Measurements from ENCODE around the gene CHD3. TPM values are rescaled to one million over a fixed set of nuclear protein-coding genes. Genes with fewer than 3 reads are reported as not detected.

The CHD3 gene
- total and polyA plus RNA-seq, 2 of the 13 experiments (the other 11 are each of a cell fraction or from before 2014, with no cell fraction given) = 2.7 to 3.7 TPM

- no peak overlapping the region for H2AFZ ChIP-seq (ENCODE audit: low read length)
- POLR2A ChIA-PET = interaction anchor here (3.1 kb wide), 2 partner anchors 12 to 20 kb away, joined by 95 to 104 read pairs; partner anchors contain the start of gene KDM6B
- ATAC-seq = no peak
- no peaks in the 10 kb centered on the region; a peak in 1 of 5 replicates for H3K27me3 ChIP-seq (ENCODE audit: control insufficient read depth in 1 of 2, insufficient read depth in 2 of 2, low read length in 2 of 2)
- H3K9ac ChIP-seq (ENCODE audit: insufficient read depth, low read depth, low read length) = no peak overlapping the region
- peaks cover 8% of the 10 kb centered on the region for H3K79me2 ChIP-seq (ENCODE audit: insufficient read depth, low read length)
- BruUV-seq (replicated peaks) = no TSS peak
- no peak for DNase-seq (ENCODE audit: low spot score)
- peaks cover 10 to 24% of the 10 kb centered on the region in 2 experiments; a peak in 4 of 5 replicates for H3K36me3 ChIP-seq (replicated peaks in 1 of 2; ENCODE audit: control insufficient read depth in 1 of 2, insufficient read depth in 2 of 2, low read length in 2 of 2)
- in situ Hi-C loops (cut with HindIII; ENCODE audit: extremely low pct_ligation_motif_present, low pct_unique_long_range_greater_than_20kb) (loop anchor here (5.0 kb wide), 1 partner anchor 42 kb away; no protein-coding TSS in a partner anchor), intact Hi-C loops (cut with micrococcal nuclease; ENCODE audit: unreplicated experiment) (loop anchor here (2.0 kb wide), 1 partner anchor 19 kb away; no protein-coding TSS in a partner anchor)
- H3K27ac ChIP-seq (ENCODE audit: extremely low read length, insufficient read depth, low read length) = no peak overlapping the region
- no peak for FAIRE-seq
- CTCF ChIA-PET (ENCODE audit: low intra/inter-chr PET ratio, low total read pairs) = interaction anchor here (3.3 kb wide), 1 partner anchor 33 kb away, joined by 9 read pairs; no protein-coding TSS in a partner anchor
- peak overlapping the region in 1 of 3 experiments; percentile 83; a peak in 2 of 6 replicates for H3K4me3 ChIP-seq (replicated peaks in 1 of 3; ENCODE audit: insufficient read depth in 1 of 3, low read depth in 2 of 3, low read length in 3 of 3)
- peaks cover 7% of the 10 kb centered on the region for H4K20me1 ChIP-seq (ENCODE audit: insufficient read depth, low read length)
- H3K4me2 ChIP-seq (ENCODE audit: low read depth, low read length) = peak overlapping the region; percentile 98
- H3K9me3 ChIP-seq (ENCODE audit: low read length) = no peaks in the 10 kb centered on the region
- H3K4me1 ChIP-seq (ENCODE audit: insufficient read depth, low read length) = peaks cover 36% of the 10 kb centered on the region
- TF ChIP-seq ZNF574 (CRISPR knock-in tag; IDR thresholded peaks at IDR 0.05) = peak; percentile 5; the same call in 1 of the 2 replicates
- TF ChIP-seq JUNB (CRISPR knock-in tag; IDR thresholded peaks at IDR 0.05; ENCODE audit: borderline replicate concordance) = no peak
- no peak for TF ChIP-seq NBN (conservative IDR thresholded peaks at IDR 0.05)
- TF ChIP-seq ZNF263 (CRISPR knock-in tag; IDR thresholded peaks at IDR 0.05) = no peak
- TF ChIP-seq RBFOX2 (IDR thresholded peaks at IDR 0.05; ENCODE audit: low read depth, low read length) = no peak
- no peak for TF ChIP-seq ZBTB20 (CRISPR knock-in tag; IDR thresholded peaks at IDR 0.05; ENCODE audit: borderline replicate concordance, low read depth)
- WGBS (ENCODE audit: low lambda C conversion rate) = 84% methylated on average over 15 of the region's 15 CpGs
These were observed 33.0 kb upstream of the CHD3 start for GRCh38 chr17:7855660-7856010.
